SK-N-SH (cell line): ENCODE measurements around the gene FAM20C. TPM values are rescaled to one million over a fixed set of nuclear protein-coding genes. Genes with fewer than 3 reads are reported as not detected.

Source experiments
- CTCF ChIA-PET: fragments of 300-600, 350-600 bp; formaldehyde crosslinking; extraction: SDS; loops from one replicate; lab custom pipeline; 2021; lab: Yijun Ruan, JAX
- POLR2A ChIA-PET: fragments of 350-600 bp; sonication (Branson Sonifier 250); formaldehyde crosslinking; extraction: SDS; loops from one replicate; lab custom pipeline; 2020; ENCODE audit warnings: antibody characterized with exemption, inconsistent platforms; lab: Yijun Ruan, JAX
- DNase-seq: peaks from one replicate; pipeline ENCODE4 v3.0.0; 2012
- H2AFZ ChIP-seq: fragments of 200-600 bp; sonication (generic); 2 replicates; pipeline ENCODE4 v1.8.1; 2016; ENCODE audit warnings: antibody characterized with exemption, mild to moderate bottlenecking, low read depth
- H3F3A ChIP-seq: fragments of 200-600 bp; sonication (generic); replicated peaks from 2 replicates; pipeline ENCODE3; 2016; ENCODE audit warnings: antibody characterized with exemption, mild to moderate bottlenecking; ENCODE audit not compliant: insufficient read depth
- H3K27ac ChIP-seq, 2 experiments: fragments of 200-500 bp in 1 of 2; fragments of 200-600 bp in 1 of 2; sonication (Bioruptor generic) in 1 of 2; sonication (generic), shearing (Covaris generic) in 1 of 2; 2 replicates each; pipeline versions ENCODE4 v1.5.1 to v1.6.1; 2014 to 2016; ENCODE audit warnings: low read depth in 2 of 2, inconsistent platforms in 1 of 2, low read length in 1 of 2, mild to moderate bottlenecking in 1 of 2, mixed read lengths in 1 of 2
- H3K27me3 ChIP-seq: fragments of 200-600 bp; sonication (generic), shearing (Covaris generic); 2 replicates; pipeline ENCODE4 v1.6.1; 2016; ENCODE audit warnings: mixed run types; ENCODE audit not compliant: insufficient read depth
- H3K36me3 ChIP-seq, 2 experiments: fragments of 200-500 bp in 1 of 2; fragments of 200-600 bp in 1 of 2; sonication (Bioruptor generic) in 1 of 2; sonication (generic) in 1 of 2; replicated peaks in 1 of 2; 2 replicates each; pipeline versions ENCODE3 to v1.5.1; 2014 to 2016; ENCODE audit warnings: low read length in 1 of 2, mild to moderate bottlenecking in 1 of 2; ENCODE audit not compliant: insufficient read depth in 2 of 2, control insufficient read depth in 1 of 2
- H3K4me1 ChIP-seq, 2 experiments: fragments of 200-500 bp in 1 of 2; fragments of 200-600 bp in 1 of 2; sonication (Bioruptor generic) in 1 of 2; sonication (generic), shearing (Covaris generic) in 1 of 2; 2 replicates each; pipeline versions ENCODE4 v1.5.1 to v1.6.1; 2014 to 2016; ENCODE audit warnings: low read depth in 1 of 2, low read length in 1 of 2, mixed run types in 1 of 2; ENCODE audit not compliant: insufficient read depth in 2 of 2, control insufficient read depth in 1 of 2
- H3K4me2 ChIP-seq: fragments of 200-600 bp; sonication (generic), shearing (Covaris generic); 2 replicates; pipeline ENCODE4 v1.6.1; 2017; ENCODE audit warnings: mixed run types
- H3K4me3 ChIP-seq, 2 experiments: fragments of 200-500 bp in 1 of 2; fragments of 200-600 bp in 1 of 2; sonication (Bioruptor generic) in 1 of 2; sonication (generic), shearing (Covaris generic) in 1 of 2; 2 replicates each; pipeline versions ENCODE4 v1.5.1 to v1.8.1; 2014 to 2016; ENCODE audit warnings: low read depth in 2 of 2, inconsistent platforms in 1 of 2, low read length in 1 of 2, mild to moderate bottlenecking in 1 of 2, mixed read lengths in 1 of 2, moderate library complexity in 1 of 2
- H3K79me2 ChIP-seq: fragments of 200-600 bp; sonication (generic); 2 replicates; pipeline ENCODE4 v1.8.1; 2017; ENCODE audit warnings: mild to moderate bottlenecking; ENCODE audit not compliant: insufficient read depth
- H3K9ac ChIP-seq: fragments of 200-600 bp; sonication (generic); 2 replicates; pipeline ENCODE4 v1.6.1; 2017; ENCODE audit warnings: mixed run types
- H3K9me2 ChIP-seq: fragments of 200-600 bp; sonication (generic); 2 replicates; pipeline ENCODE4 v1.6.1; 2017; ENCODE audit warnings: mixed run types
- H3K9me3 ChIP-seq: fragments of 200-600 bp; sonication (generic); 2 replicates; pipeline ENCODE4 v1.6.1; 2017; ENCODE audit warnings: mixed run types, mild to moderate bottlenecking, moderate library complexity
- H4K20me1 ChIP-seq: fragments of 200-600 bp; sonication (generic); 2 replicates; pipeline ENCODE4 v1.6.1; 2017; ENCODE audit warnings: mild to moderate bottlenecking, mixed run types; ENCODE audit not compliant: insufficient read depth
- CHD2 ChIP-seq: fragments of 150-350 bp; IDR thresholded peaks from 2 replicates; pipeline ENCODE4 v1.6.1; 2018; ENCODE audit warnings: low read length; ENCODE audit not compliant: partially characterized antibody
- ELF1 ChIP-seq: IDR thresholded peaks from 2 replicates; pipeline ENCODE4 v1.4.0; 2012
- FOSL2 ChIP-seq: IDR thresholded peaks from 2 replicates; pipeline ENCODE4 v1.4.0; 2012; ENCODE audit warnings: low read depth, mild to moderate bottlenecking, moderate library complexity, borderline replicate concordance
- FOXJ3 ChIP-seq: sonication (generic); formaldehyde crosslinking; IDR thresholded peaks from 2 replicates; pipeline ENCODE4 v1.5.1; 2020; ENCODE audit warnings: mild to moderate bottlenecking, missing genetic modification reagents
- FOXM1 ChIP-seq: IDR thresholded peaks from 2 replicates; pipeline ENCODE4 v1.4.0; 2012; ENCODE audit warnings: low read depth, mild to moderate bottlenecking
- GABPA ChIP-seq: IDR thresholded peaks from 2 replicates; pipeline ENCODE4 v1.4.0; 2012; ENCODE audit warnings: low read depth, mild to moderate bottlenecking
- IRF3 ChIP-seq: fragments of 150-350 bp; IDR thresholded peaks from 2 replicates; pipeline ENCODE4 v1.6.1; 2016; ENCODE audit warnings: mild to moderate bottlenecking, low read depth, low read length
- MAX ChIP-seq: IDR thresholded peaks from 2 replicates; pipeline ENCODE4 v1.4.0; 2012; ENCODE audit warnings: low read depth
- MEF2A ChIP-seq: IDR thresholded peaks from 2 replicates; pipeline ENCODE4 v1.4.0; 2012; ENCODE audit warnings: low read depth, borderline replicate concordance
- MXI1 ChIP-seq: IDR thresholded peaks from 2 replicates; pipeline ENCODE4 v1.6.1; 2012; ENCODE audit warnings: mild to moderate bottlenecking, low read depth, low read length, improper control_type of control experiment
- NRF1 ChIP-seq: IDR thresholded peaks from 2 replicates; pipeline ENCODE4 v1.6.1; 2012; ENCODE audit warnings: low read depth, mild to moderate bottlenecking, low read length
- RAD21 ChIP-seq: IDR thresholded peaks from 2 replicates; pipeline ENCODE4 v1.6.1; 2012; ENCODE audit warnings: mild to moderate bottlenecking, low read length
- RCOR1 ChIP-seq: fragments of 150-350 bp; IDR thresholded peaks from 2 replicates; pipeline ENCODE4 v1.6.1; 2017; ENCODE audit warnings: antibody characterized with exemption, low read length
- RFX5 ChIP-seq: IDR thresholded peaks from 2 replicates; pipeline ENCODE4 v1.6.1; 2012; ENCODE audit warnings: mild to moderate bottlenecking, improper control_type of control experiment, low read length
- RXRA ChIP-seq: IDR thresholded peaks from 2 replicates; pipeline ENCODE4 v1.4.0; 2012; ENCODE audit warnings: low read depth, mild to moderate bottlenecking, borderline replicate concordance
- SIN3A ChIP-seq: IDR thresholded peaks from 2 replicates; pipeline ENCODE4 v1.6.1; 2012; ENCODE audit warnings: low read depth, mild to moderate bottlenecking, low read length, moderate library complexity, borderline replicate concordance
- TAF1 ChIP-seq: IDR thresholded peaks from 2 replicates; pipeline ENCODE4 v1.6.1; 2012; ENCODE audit warnings: low read depth, mild to moderate bottlenecking, low read length, moderate library complexity, borderline replicate concordance
- USF1 ChIP-seq: IDR thresholded peaks from 2 replicates; pipeline ENCODE4 v1.4.0; 2012; ENCODE audit warnings: low read depth, borderline replicate concordance
- YY1 ChIP-seq: IDR thresholded peaks from 2 replicates; pipeline ENCODE4 v1.4.0; 2012; ENCODE audit warnings: low read depth, mild to moderate bottlenecking
- ZBTB33 ChIP-seq: IDR thresholded peaks from 2 replicates; pipeline ENCODE4 v1.4.0; 2012; ENCODE audit warnings: low read depth, borderline replicate concordance
- WGBS: methylation state at CpG from one replicate; pipeline ENCODE4 v1.1.6; 2017; ENCODE audit warnings: low lambda C conversion rate; 5-methylcytosine and 5-hydroxymethylcytosine counted together
- polyA plus RNA-seq, 3 experiments: library from polyadenylated mRNA; depleted of rRNA; stranded (reverse); fragments of >200 nt; gene quantifications; 2 replicates each; pipeline ENCODE4 v1.2.3, GENCODE V29; 2012

FAM20C gene
- polyA plus RNA-seq, 1 of the 3 experiments (the other 2 are of a cell fraction): 12.7 TPM

GRCh38 chr7:265192-265997, 73.0 kb downstream of the FAM20C start:
- Histone ChIP-seq H3F3A (peaks cover 14% of the 10 kb centered on the region), H3K9me3 (0 out of 2 replicates have a peak, but pooled peaks cover 6% of the 10 kb centered on the region), H4K20me1 (no peaks in the 10 kb centered on the region), H2AFZ (no peak overlapping the region), H3K9me2 (no peaks in the 10 kb centered on the region), H3K36me3 (peaks cover 0 to 3% of the 10 kb centered on the region in 2 experiments), H3K79me2 (no peaks in the 10 kb centered on the region), H3K27ac (no peak overlapping the region), H3K27me3 (peaks cover 25% of the 10 kb centered on the region; the same call in 1 of the 2 replicates), H3K4me3 (no peak overlapping the region), H3K4me2 (no peak overlapping the region), H3K4me1 (no peaks in the 10 kb centered on the region), H3K9ac (no peak overlapping the region)
- POLR2A ChIA-PET: no interaction called here
- no peak for DNase-seq
- CTCF ChIA-PET: interaction anchor here (0.6 to 5.4 kb wide), 9 partner anchors 12 to 211 kb away, joined by 3 to 51 read pairs (median 6); no protein-coding TSS in a partner anchor
- 68% methylated on average over 25 of the region's 25 CpGs for WGBS
- TF ChIP-seq RFX5 (no peak), FOSL2 (no peak), NRF1 (no peak), USF1 (no peak), FOXM1 (no peak), MXI1 (no peak), MAX (no peak), TAF1 (no peak), GABPA (no peak), YY1 (no peak), ELF1 (no peak), CHD2 (no peak), SIN3A (no peak), FOXJ3 (CRISPR knock-in tag) (no peak), RAD21 (no peak), MEF2A (no peak)

GRCh38 chr7:265998-266850, 73.9 kb downstream of the FAM20C start:
- Histone ChIP-seq H3K9ac (no peak overlapping the region), H3K27me3 (peaks cover 25% of the 10 kb centered on the region; the same call in 1 of the 2 replicates), H3K79me2 (no peaks in the 10 kb centered on the region), H3K4me1 (no peaks in the 10 kb centered on the region), H3K27ac (no peak overlapping the region), H3K4me2 (no peak overlapping the region), H3K9me2 (no peaks in the 10 kb centered on the region), H3K36me3 (no peaks in the 10 kb centered on the region), H3F3A (peaks cover 14% of the 10 kb centered on the region), H4K20me1 (no peaks in the 10 kb centered on the region), H3K9me3 (0 out of 2 replicates have a peak, but pooled peaks cover 6% of the 10 kb centered on the region), H2AFZ (no peak overlapping the region), H3K4me3 (no peak overlapping the region)
- ChIA-PET CTCF (interaction anchor here (0.7 to 5.4 kb wide), 19 partner anchors 11 to 212 kb away, joined by 3 to 51 read pairs (median 5); partner anchors contain the start of gene FAM20C), POLR2A (no interaction called here)
- 67% methylated on average over 6 of the region's 22 CpGs for WGBS
- no peak for DNase-seq
- TF ChIP-seq RFX5 (no peak), MAX (no peak), MEF2A (no peak), IRF3 (no peak), NRF1 (no peak), RCOR1 (no peak), ZBTB33 (no peak), FOXJ3 (CRISPR knock-in tag) (no peak), RXRA (no peak), MXI1 (no peak), FOXM1 (no peak), USF1 (no peak)
